GM12878 (cell line): ENCODE results near the gene IRF2. TPM values are rescaled to one million over a fixed set of nuclear protein-coding genes. Genes with fewer than 3 reads are reported as not detected.

ENCODE experiments used
- ATAC-seq: fragments of 200-7000 bp; cut with Tn5 transposase; 3 replicates; pipeline ENCODE4 v1.9.1; 2020; ENCODE audit warnings: mild to moderate bottlenecking, moderate library complexity
- BruUV-seq: library from RNA; stranded (reverse); fragments of 400-500 nt; replicated peaks from 2 replicates; lab custom pipeline; 2021; lab: Mats Ljungman, UMichigan
- CTCF ChIA-PET: fragments of 300-600 bp; sonication (Branson Sonifier 250); formaldehyde crosslinking; extraction: SDS; loops from one replicate; lab custom pipeline; 2021; ENCODE audit warnings: inconsistent platforms; lab: Yijun Ruan, JAX
- POLR2A ChIA-PET: fragments of 350-600 bp; formaldehyde crosslinking; extraction: SDS; loops from one replicate; lab custom pipeline; 2021; ENCODE audit warnings: inconsistent platforms; lab: Charles Lee
- RAD21 ChIA-PET: fragments of 300-600 bp; sonication (Branson Sonifier 250); formaldehyde crosslinking; loops from one replicate; lab custom pipeline; 2023; ENCODE audit warnings: antibody characterized with exemption; ENCODE audit not compliant: unreplicated experiment; lab: Charles Lee
- SMC1A ChIA-PET: fragments of 300-600 bp; sonication (Branson Sonifier 250); formaldehyde crosslinking; loops from one replicate; lab custom pipeline; 2023; ENCODE audit not compliant: unreplicated experiment, uncharacterized antibody; lab: Charles Lee
- DNase-seq: peaks from one replicate; pipeline ENCODE4 v3.0.0-alpha.2; 2011; ENCODE audit warnings: low read depth, low spot score
- FAIRE-seq: peaks from 3 replicates; lab custom pipeline; 2011; peaks lifted over from hg19 to GRCh38; lab: Jason Lieb, UNC
- H2AFZ ChIP-seq: 2 replicates; pipeline ENCODE4 v1.6.0; 2011; ENCODE audit warnings: low read depth, low read length, control low read depth; ENCODE audit not compliant: control insufficient read depth
- H3K27ac ChIP-seq: 2 replicates; pipeline ENCODE4 v1.5.1; 2011; ENCODE audit warnings: control low read depth; ENCODE audit not compliant: control insufficient read depth, insufficient read depth
- H3K27me3 ChIP-seq, 2 experiments: replicated peaks in 1 of 2; 2 replicates each; pipeline versions ENCODE4 v1.6.0 to v1.6.1; 2011; ENCODE audit warnings: low read length in 1 of 2; ENCODE audit not compliant: control insufficient read depth in 2 of 2, insufficient read depth in 2 of 2
- H3K36me3 ChIP-seq, 2 experiments: 2 replicates each; pipeline ENCODE4 v1.5.1; 2011; ENCODE audit warnings: low read length in 1 of 2; ENCODE audit not compliant: control insufficient read depth in 2 of 2, insufficient read depth in 2 of 2
- H3K4me1 ChIP-seq: 2 replicates; pipeline ENCODE4 v1.6.1; 2011; ENCODE audit warnings: mild to moderate bottlenecking, low read length, moderate library complexity, mixed read lengths; ENCODE audit not compliant: control insufficient read depth, insufficient read depth
- H3K4me2 ChIP-seq: 2 replicates; pipeline ENCODE4 v1.6.0; 2011; ENCODE audit warnings: control low read depth; ENCODE audit not compliant: control insufficient read depth, insufficient read depth
- H3K4me3 ChIP-seq: fragments of 200-600 bp; sonication (generic); 2 replicates; pipeline ENCODE4 v1.5.1; 2016
- H3K79me2 ChIP-seq: 2 replicates; pipeline ENCODE4 v1.6.0; 2011; ENCODE audit warnings: low read length; ENCODE audit not compliant: control insufficient read depth, insufficient read depth
- H3K9ac ChIP-seq: 2 replicates; pipeline ENCODE4 v1.8.0; 2011; ENCODE audit warnings: low read length, control low read depth, mixed read lengths; ENCODE audit not compliant: control insufficient read depth, insufficient read depth
- H3K9me3 ChIP-seq: replicated peaks from 3 replicates; pipeline ENCODE4 v1.5.1; 2011; ENCODE audit warnings: mild to moderate bottlenecking, low read length; ENCODE audit not compliant: control insufficient read depth, insufficient read depth
- H4K20me1 ChIP-seq: 2 replicates; pipeline ENCODE4 v1.6.0; 2011; ENCODE audit not compliant: control insufficient read depth, insufficient read depth
- ESRRA ChIP-seq: IDR thresholded peaks from 2 replicates; pipeline ENCODE4 v1.6.1; 2012; ENCODE audit warnings: mild to moderate bottlenecking, low read length, improper control_type of control experiment
- ETV6 ChIP-seq, 2 experiments: fragments of 450-650 bp in 1 of 2; IDR thresholded peaks in 1 of 2; conservative IDR thresholded peaks in 1 of 2; 2 replicates each; pipeline ENCODE4 v1.6.1; 2014; ENCODE audit warnings: antibody characterized with exemption in 1 of 2, borderline replicate concordance in 1 of 2, low read depth in 1 of 2, mild to moderate bottlenecking in 1 of 2, moderate library complexity in 1 of 2
- RAD51 ChIP-seq: fragments of 450-650 bp; IDR thresholded peaks from 2 replicates; pipeline ENCODE4 v1.6.1; 2016; ENCODE audit warnings: moderate library complexity, mild to moderate bottlenecking, inconsistent platforms
- SMAD1 ChIP-seq: fragments of 450-650 bp; IDR thresholded peaks from 2 replicates; pipeline ENCODE4 v1.6.1; 2018; ENCODE audit warnings: mild to moderate bottlenecking, low read depth; ENCODE audit not compliant: partially characterized antibody
- SREBF1 ChIP-seq: IDR thresholded peaks from 2 replicates; pipeline ENCODE4 v1.6.1; 2012; ENCODE audit warnings: mild to moderate bottlenecking, low read length
- SREBF2 ChIP-seq: IDR thresholded peaks from 2 replicates; pipeline ENCODE4 v1.6.1; 2012; ENCODE audit warnings: mild to moderate bottlenecking, low read length
- STAT3 ChIP-seq: IDR thresholded peaks from 2 replicates; pipeline ENCODE4 v1.6.1; 2011; ENCODE audit warnings: low read depth, low read length, improper control_type of control experiment
- TCF3 ChIP-seq: IDR thresholded peaks from 2 replicates; pipeline ENCODE4 v1.6.1; 2012; ENCODE audit warnings: low read depth, mild to moderate bottlenecking, low read length, borderline replicate concordance; ENCODE audit not compliant: insufficient read depth
- TCF7 ChIP-seq: IDR thresholded peaks from 2 replicates; pipeline ENCODE4 v1.6.1; 2014; ENCODE audit warnings: antibody characterized with exemption, borderline replicate concordance
- ZNF24 ChIP-seq: fragments of 450-650 bp; IDR thresholded peaks from 2 replicates; pipeline ENCODE4 v1.6.1; 2017; ENCODE audit warnings: antibody characterized with exemption, mild to moderate bottlenecking
- ZZZ3 ChIP-seq: IDR thresholded peaks from 2 replicates; pipeline ENCODE4 v1.6.1; 2011; ENCODE audit warnings: low read depth; ENCODE audit not compliant: control insufficient read depth, insufficient read length
- WGBS: methylation state at CpG from one replicate; pipeline ENCODE4 v1.1.6; 2016; ENCODE audit warnings: low lambda C conversion rate; ENCODE audit not compliant: insufficient replicate concordance, insufficient coverage; ENCODE audit errors: missing lambda C conversion rate; 5-methylcytosine and 5-hydroxymethylcytosine counted together
- in situ Hi-C: fragments of 300-500 bp; cut with MboI; formaldehyde crosslinking; loops from 9 replicates; pipeline ENCODE4 v1.14.3; 2018; ENCODE audit warnings: mixed read lengths
- intact Hi-C: fragments of 100-400 bp; cut with micrococcal nuclease; formaldehyde crosslinking; loops from one replicate; pipeline ENCODE4 v1.14.2; 2022; ENCODE audit not compliant: unreplicated experiment
- polyA plus RNA-seq, 11 experiments: library from polyadenylated mRNA; depleted of rRNA in 4 of 11; unstranded in 6 of 11; stranded (reverse) in 5 of 11; fragments of >200 nt; fragmentation: Nextera tagmentation in 4 of 11; fragmentation: Illumina TruSeq in 1 of 11; extraction: Ambion mirVana in 4 of 11; extraction: Trizol in 1 of 11; gene quantifications; 1 replicate in 1 of 11; 2 replicates in 10 of 11; pipeline versions ENCODE4 v1.2.1 to v1.2.3, GENCODE V29; 2011 to 2016; ENCODE audit warnings: inconsistent platforms in 2 of 11, missing spikeins in 2 of 11, low read depth in 1 of 11
- total RNA-seq, 4 experiments: library from RNA; depleted of rRNA in 3 of 4; stranded (reverse); fragments of >200 nt in 3 of 4; fragmentation: Illumina TruSeq in 1 of 4; extraction: Trizol in 1 of 4; gene quantifications; 2 replicates each; pipeline versions ENCODE4 v1.2.1 to v1.2.3, GENCODE V29; 2013 to 2021
- TF ChIP-seq, protein P1 (sequence below): IDR thresholded peaks from 2 replicates; pipeline ENCODE4 v1.6.1; 2012; ENCODE audit warnings: mild to moderate bottlenecking, low read depth, low read length
- TF ChIP-seq, protein P2 (sequence below): IDR thresholded peaks from 2 replicates; pipeline ENCODE4 v1.6.1; 2011; ENCODE audit warnings: low read depth, mild to moderate bottlenecking, low read length, moderate library complexity, borderline replicate concordance; ENCODE audit errors: extremely low read depth
- TF ChIP-seq, protein P3 (sequence below): fragments of 450-650 bp; IDR thresholded peaks from 2 replicates; pipeline ENCODE4 v1.6.1; 2018; ENCODE audit warnings: mild to moderate bottlenecking, low read depth, moderate library complexity; ENCODE audit not compliant: partially characterized antibody
- TF ChIP-seq, protein P4 (sequence below): fragments of 150-350 bp; IDR thresholded peaks from 2 replicates; pipeline ENCODE4 v1.6.1; 2016; ENCODE audit warnings: low read depth, low read length

The IRF2 gene
- total and polyA plus RNA-seq, 10 of the 15 experiments (the other 5 are each of a cell fraction or from before 2014, with no cell fraction given), result 45.1 to 99.3 (median 58.9) TPM

DNA sequence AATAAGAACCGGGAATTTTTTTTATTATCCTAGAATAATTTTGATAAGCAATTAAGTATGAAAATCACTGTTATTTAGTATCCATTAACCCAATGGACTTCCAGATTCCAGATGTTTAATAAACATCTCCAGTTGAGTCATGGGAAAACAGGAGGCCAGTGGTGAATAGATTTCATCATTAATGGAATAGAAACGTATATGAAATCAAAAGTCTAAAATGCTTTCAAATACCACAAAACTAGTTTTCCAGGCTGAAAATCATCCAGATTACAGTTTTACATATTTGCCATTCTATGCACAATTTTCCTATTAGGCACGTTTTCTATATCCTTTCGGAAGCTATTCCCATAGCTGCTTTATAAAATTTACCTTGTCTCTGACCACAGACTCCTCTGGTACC lies 35.0 kb downstream of the IRF2 start:
- Histone ChIP-seq H4K20me1 (no peaks in the 10 kb centered on the region), H3K27ac (no peak overlapping the region), H3K27me3 (no peaks in the 10 kb centered on the region), H3K4me2 (no peak overlapping the region), H3K9ac (no peak overlapping the region), H3K4me1 (peaks cover 4% of the 10 kb centered on the region), H3K36me3 (peaks cover 0 to 5% of the 10 kb centered on the region in 2 experiments; a peak in 1 of 4 replicates), H3K79me2 (peaks cover 82% of the 10 kb centered on the region), H2AFZ (no peak overlapping the region), H3K9me3 (no peaks in the 10 kb centered on the region), H3K4me3 (no peak overlapping the region)
- ChIA-PET CTCF (no interaction called here), RAD21 (no interaction called here), POLR2A (no interaction called here), SMC1A (no interaction called here)
- 93% methylated on average over 4 of the region's 4 CpGs for WGBS
- in situ Hi-C loops (no loop called here), intact Hi-C loops (no loop called here)
- no TSS peak for BruUV-seq
- ATAC-seq (no peak), DNase-seq (no peak), FAIRE-seq (no peak)
- TF ChIP-seq ZZZ3, result no peak
- TF ChIP-seq ZNF24, result no peak
- TF ChIP-seq SREBF1, result no peak
- TF ChIP-seq RAD51, result no peak
- TF ChIP-seq, protein P1, sequence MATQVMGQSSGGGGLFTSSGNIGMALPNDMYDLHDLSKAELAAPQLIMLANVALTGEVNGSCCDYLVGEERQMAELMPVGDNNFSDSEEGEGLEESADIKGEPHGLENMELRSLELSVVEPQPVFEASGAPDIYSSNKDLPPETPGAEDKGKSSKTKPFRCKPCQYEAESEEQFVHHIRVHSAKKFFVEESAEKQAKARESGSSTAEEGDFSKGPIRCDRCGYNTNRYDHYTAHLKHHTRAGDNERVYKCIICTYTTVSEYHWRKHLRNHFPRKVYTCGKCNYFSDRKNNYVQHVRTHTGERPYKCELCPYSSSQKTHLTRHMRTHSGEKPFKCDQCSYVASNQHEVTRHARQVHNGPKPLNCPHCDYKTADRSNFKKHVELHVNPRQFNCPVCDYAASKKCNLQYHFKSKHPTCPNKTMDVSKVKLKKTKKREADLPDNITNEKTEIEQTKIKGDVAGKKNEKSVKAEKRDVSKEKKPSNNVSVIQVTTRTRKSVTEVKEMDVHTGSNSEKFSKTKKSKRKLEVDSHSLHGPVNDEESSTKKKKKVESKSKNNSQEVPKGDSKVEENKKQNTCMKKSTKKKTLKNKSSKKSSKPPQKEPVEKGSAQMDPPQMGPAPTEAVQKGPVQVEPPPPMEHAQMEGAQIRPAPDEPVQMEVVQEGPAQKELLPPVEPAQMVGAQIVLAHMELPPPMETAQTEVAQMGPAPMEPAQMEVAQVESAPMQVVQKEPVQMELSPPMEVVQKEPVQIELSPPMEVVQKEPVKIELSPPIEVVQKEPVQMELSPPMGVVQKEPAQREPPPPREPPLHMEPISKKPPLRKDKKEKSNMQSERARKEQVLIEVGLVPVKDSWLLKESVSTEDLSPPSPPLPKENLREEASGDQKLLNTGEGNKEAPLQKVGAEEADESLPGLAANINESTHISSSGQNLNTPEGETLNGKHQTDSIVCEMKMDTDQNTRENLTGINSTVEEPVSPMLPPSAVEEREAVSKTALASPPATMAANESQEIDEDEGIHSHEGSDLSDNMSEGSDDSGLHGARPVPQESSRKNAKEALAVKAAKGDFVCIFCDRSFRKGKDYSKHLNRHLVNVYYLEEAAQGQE, result no peak
- TF ChIP-seq SMAD1, result no peak
- TF ChIP-seq ESRRA, result no peak
- TF ChIP-seq, protein P2, sequence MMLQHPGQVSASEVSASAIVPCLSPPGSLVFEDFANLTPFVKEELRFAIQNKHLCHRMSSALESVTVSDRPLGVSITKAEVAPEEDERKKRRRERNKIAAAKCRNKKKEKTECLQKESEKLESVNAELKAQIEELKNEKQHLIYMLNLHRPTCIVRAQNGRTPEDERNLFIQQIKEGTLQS, result no peak
- no peak for TF ChIP-seq TCF3
- no peak for TF ChIP-seq STAT3
- TF ChIP-seq ETV6 (conservative IDR thresholded peaks at IDR 0.05 in 1 of 2, IDR thresholded peaks at IDR 0.05 in 1 of 2; ENCODE audit: borderline replicate concordance in 1 of 2, low read depth in 1 of 2), result no peak
- TF ChIP-seq, protein P3, sequence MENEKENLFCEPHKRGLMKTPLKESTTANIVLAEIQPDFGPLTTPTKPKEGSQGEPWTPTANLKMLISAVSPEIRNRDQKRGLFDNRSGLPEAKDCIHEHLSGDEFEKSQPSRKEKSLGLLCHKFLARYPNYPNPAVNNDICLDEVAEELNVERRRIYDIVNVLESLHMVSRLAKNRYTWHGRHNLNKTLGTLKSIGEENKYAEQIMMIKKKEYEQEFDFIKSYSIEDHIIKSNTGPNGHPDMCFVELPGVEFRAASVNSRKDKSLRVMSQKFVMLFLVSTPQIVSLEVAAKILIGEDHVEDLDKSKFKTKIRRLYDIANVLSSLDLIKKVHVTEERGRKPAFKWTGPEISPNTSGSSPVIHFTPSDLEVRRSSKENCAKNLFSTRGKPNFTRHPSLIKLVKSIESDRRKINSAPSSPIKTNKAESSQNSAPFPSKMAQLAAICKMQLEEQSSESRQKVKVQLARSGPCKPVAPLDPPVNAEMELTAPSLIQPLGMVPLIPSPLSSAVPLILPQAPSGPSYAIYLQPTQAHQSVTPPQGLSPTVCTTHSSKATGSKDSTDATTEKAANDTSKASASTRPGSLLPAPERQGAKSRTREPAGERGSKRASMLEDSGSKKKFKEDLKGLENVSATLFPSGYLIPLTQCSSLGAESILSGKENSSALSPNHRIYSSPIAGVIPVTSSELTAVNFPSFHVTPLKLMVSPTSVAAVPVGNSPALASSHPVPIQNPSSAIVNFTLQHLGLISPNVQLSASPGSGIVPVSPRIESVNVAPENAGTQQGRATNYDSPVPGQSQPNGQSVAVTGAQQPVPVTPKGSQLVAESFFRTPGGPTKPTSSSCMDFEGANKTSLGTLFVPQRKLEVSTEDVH, result no peak
- TF ChIP-seq TCF7, result no peak
- TF ChIP-seq SREBF2, result no peak
- TF ChIP-seq, protein P4, sequence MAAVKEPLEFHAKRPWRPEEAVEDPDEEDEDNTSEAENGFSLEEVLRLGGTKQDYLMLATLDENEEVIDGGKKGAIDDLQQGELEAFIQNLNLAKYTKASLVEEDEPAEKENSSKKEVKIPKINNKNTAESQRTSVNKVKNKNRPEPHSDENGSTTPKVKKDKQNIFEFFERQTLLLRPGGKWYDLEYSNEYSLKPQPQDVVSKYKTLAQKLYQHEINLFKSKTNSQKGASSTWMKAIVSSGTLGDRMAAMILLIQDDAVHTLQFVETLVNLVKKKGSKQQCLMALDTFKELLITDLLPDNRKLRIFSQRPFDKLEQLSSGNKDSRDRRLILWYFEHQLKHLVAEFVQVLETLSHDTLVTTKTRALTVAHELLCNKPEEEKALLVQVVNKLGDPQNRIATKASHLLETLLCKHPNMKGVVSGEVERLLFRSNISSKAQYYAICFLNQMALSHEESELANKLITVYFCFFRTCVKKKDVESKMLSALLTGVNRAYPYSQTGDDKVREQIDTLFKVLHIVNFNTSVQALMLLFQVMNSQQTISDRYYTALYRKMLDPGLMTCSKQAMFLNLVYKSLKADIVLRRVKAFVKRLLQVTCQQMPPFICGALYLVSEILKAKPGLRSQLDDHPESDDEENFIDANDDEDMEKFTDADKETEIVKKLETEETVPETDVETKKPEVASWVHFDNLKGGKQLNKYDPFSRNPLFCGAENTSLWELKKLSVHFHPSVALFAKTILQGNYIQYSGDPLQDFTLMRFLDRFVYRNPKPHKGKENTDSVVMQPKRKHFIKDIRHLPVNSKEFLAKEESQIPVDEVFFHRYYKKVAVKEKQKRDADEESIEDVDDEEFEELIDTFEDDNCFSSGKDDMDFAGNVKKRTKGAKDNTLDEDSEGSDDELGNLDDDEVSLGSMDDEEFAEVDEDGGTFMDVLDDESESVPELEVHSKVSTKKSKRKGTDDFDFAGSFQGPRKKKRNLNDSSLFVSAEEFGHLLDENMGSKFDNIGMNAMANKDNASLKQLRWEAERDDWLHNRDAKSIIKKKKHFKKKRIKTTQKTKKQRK, result no peak
